Astrocyte (in vitro differentiated cells and primary cell): Measurements from ENCODE around the gene CIPC.

Source experiments
- EZH2 ChIP-seq: IDR thresholded peaks from 2 replicates; pipeline ENCODE4 v1.6.1; 2012; ENCODE audit warnings: mild to moderate bottlenecking, low read length, inconsistent platforms; ENCODE audit not compliant: insufficient read depth
- TF ChIP-seq, protein P1 (sequence below): IDR thresholded peaks from 2 replicates; pipeline ENCODE4 v1.5.1; 2011; ENCODE audit warnings: low read depth, mild to moderate bottlenecking, inconsistent platforms, low read length, moderate library complexity; ENCODE audit not compliant: insufficient read depth

GRCh38 chr14:77055981-77056380 lies 42.1 kb upstream of the CIPC start:
- TF ChIP-seq EZH2 = no peak
- TF ChIP-seq, protein P1, sequence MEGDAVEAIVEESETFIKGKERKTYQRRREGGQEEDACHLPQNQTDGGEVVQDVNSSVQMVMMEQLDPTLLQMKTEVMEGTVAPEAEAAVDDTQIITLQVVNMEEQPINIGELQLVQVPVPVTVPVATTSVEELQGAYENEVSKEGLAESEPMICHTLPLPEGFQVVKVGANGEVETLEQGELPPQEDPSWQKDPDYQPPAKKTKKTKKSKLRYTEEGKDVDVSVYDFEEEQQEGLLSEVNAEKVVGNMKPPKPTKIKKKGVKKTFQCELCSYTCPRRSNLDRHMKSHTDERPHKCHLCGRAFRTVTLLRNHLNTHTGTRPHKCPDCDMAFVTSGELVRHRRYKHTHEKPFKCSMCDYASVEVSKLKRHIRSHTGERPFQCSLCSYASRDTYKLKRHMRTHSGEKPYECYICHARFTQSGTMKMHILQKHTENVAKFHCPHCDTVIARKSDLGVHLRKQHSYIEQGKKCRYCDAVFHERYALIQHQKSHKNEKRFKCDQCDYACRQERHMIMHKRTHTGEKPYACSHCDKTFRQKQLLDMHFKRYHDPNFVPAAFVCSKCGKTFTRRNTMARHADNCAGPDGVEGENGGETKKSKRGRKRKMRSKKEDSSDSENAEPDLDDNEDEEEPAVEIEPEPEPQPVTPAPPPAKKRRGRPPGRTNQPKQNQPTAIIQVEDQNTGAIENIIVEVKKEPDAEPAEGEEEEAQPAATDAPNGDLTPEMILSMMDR = no peak
